HepG2 (cell line): ENCODE data around the gene GABRB3. TPM values are rescaled to one million over a fixed set of nuclear protein-coding genes. Genes with fewer than 3 reads are reported as not detected.

Source experiments
- ATAC-seq: fragments of 200-7000 bp; cut with Tn5 transposase; 3 replicates; pipeline ENCODE4 v1.9.1; 2020; ENCODE audit warnings: mild to moderate bottlenecking, moderate library complexity
- BruUV-seq: library from RNA; stranded (reverse); fragments of 400-500 nt; replicated peaks from 2 replicates; lab custom pipeline; 2021; lab: Mats Ljungman, UMichigan
- CTCF ChIA-PET: fragments of 300-600 bp; formaldehyde crosslinking; extraction: SDS; loops from one replicate; lab custom pipeline; 2021; ENCODE audit warnings: low total read pairs, inconsistent platforms, low intra/inter-chr PET ratio; lab: Yijun Ruan, JAX
- POLR2A ChIA-PET: fragments of 350-600 bp; sonication (Branson Sonifier 250); formaldehyde crosslinking; loops from one replicate; lab custom pipeline; 2020; ENCODE audit warnings: antibody characterized with exemption, inconsistent platforms; lab: Yijun Ruan, JAX
- DNase-seq: peaks from one replicate; pipeline ENCODE4 v3.0.0-alpha.2; 2015; ENCODE audit warnings: low spot score
- FAIRE-seq: peaks from 3 replicates; lab custom pipeline; 2011; peaks lifted over from hg19 to GRCh38; lab: Jason Lieb, UNC
- H2AFZ ChIP-seq: one replicate; pipeline ENCODE4 v1.6.1; 2011; ENCODE audit warnings: low read length, inconsistent platforms
- H3K27ac ChIP-seq: fragments of 300-600 bp; 3 replicates; pipeline ENCODE4 v1.8.0; 2011; ENCODE audit warnings: mixed run types, mild to moderate bottlenecking, mixed read lengths, low read length, inconsistent platforms; ENCODE audit not compliant: insufficient read depth; ENCODE audit errors: extremely low read length
- H3K27me3 ChIP-seq, 2 experiments: fragments of 200-600 bp in 1 of 2; 2 replicates in 1 of 2; 3 replicates in 1 of 2; pipeline versions ENCODE4 v1.6.0 to v1.8.0; 2011; ENCODE audit warnings: low read length in 2 of 2, mild to moderate bottlenecking in 2 of 2, moderate library complexity in 2 of 2, inconsistent platforms in 1 of 2; ENCODE audit not compliant: insufficient read depth in 2 of 2, control insufficient read depth in 1 of 2
- H3K36me3 ChIP-seq, 2 experiments: fragments of 200-600 bp in 1 of 2; replicated peaks in 1 of 2; 2 replicates in 1 of 2; 3 replicates in 1 of 2; pipeline versions ENCODE4 v1.5.1 to v1.8.0; 2011; ENCODE audit warnings: low read length in 2 of 2, inconsistent platforms in 1 of 2; ENCODE audit not compliant: insufficient read depth in 2 of 2, control insufficient read depth in 1 of 2
- H3K4me1 ChIP-seq: 2 replicates; pipeline ENCODE4 v1.5.1; 2012; ENCODE audit warnings: low read length, inconsistent platforms; ENCODE audit not compliant: insufficient read depth
- H3K4me2 ChIP-seq: 2 replicates; pipeline ENCODE4 v1.6.0; 2011; ENCODE audit warnings: low read depth, low read length, inconsistent platforms
- H3K4me3 ChIP-seq, 3 experiments: fragments of 200-600 bp in 1 of 3; sonication (generic), shearing (Covaris generic) in 1 of 3; replicated peaks in 1 of 3; 2 replicates each; pipeline ENCODE4 v1.5.1; 2011 to 2016; ENCODE audit warnings: low read length in 3 of 3, inconsistent platforms in 2 of 3, low read depth in 2 of 3, mild to moderate bottlenecking in 2 of 3, control low read depth in 1 of 3, mixed read lengths in 1 of 3; ENCODE audit not compliant: insufficient read depth in 1 of 3
- H3K79me2 ChIP-seq: one replicate; pipeline ENCODE4 v1.6.1; 2011; ENCODE audit warnings: low read length, inconsistent platforms; ENCODE audit not compliant: insufficient read depth
- H3K9ac ChIP-seq: 2 replicates; pipeline ENCODE4 v1.6.0; 2011; ENCODE audit warnings: mild to moderate bottlenecking, low read depth, low read length, inconsistent platforms; ENCODE audit not compliant: insufficient read depth
- H3K9me3 ChIP-seq: 2 replicates; pipeline ENCODE4 v1.5.1; 2012; ENCODE audit warnings: mild to moderate bottlenecking, low read length
- H4K20me1 ChIP-seq: 2 replicates; pipeline ENCODE4 v1.6.0; 2011; ENCODE audit warnings: inconsistent platforms, mild to moderate bottlenecking, low read length, moderate library complexity; ENCODE audit not compliant: insufficient read depth
- CBFB ChIP-seq: sonication (generic); formaldehyde crosslinking; IDR thresholded peaks from 2 replicates; pipeline ENCODE4 v1.4.0; 2020; ENCODE audit warnings: missing genetic modification reagents
- ELF3 ChIP-seq: IDR thresholded peaks from 2 replicates; pipeline ENCODE4 v1.6.1; 2016; ENCODE audit warnings: missing genetic modification reagents, missing compliant biosample characterization
- HCFC1 ChIP-seq: fragments of 150-350 bp; IDR thresholded peaks from 2 replicates; pipeline ENCODE4 v1.6.1; 2014; ENCODE audit warnings: low read depth, low read length
- KDM5B ChIP-seq: sonication (generic); formaldehyde crosslinking; IDR thresholded peaks from 2 replicates; pipeline ENCODE4 v1.4.0; 2020; ENCODE audit warnings: missing genetic modification reagents, mild to moderate bottlenecking, borderline replicate concordance
- KLF9 ChIP-seq: IDR thresholded peaks from 2 replicates; pipeline ENCODE4 v1.6.1; 2016; ENCODE audit warnings: low read depth
- MAFG ChIP-seq: sonication (generic); formaldehyde crosslinking; IDR thresholded peaks from 2 replicates; pipeline ENCODE4 v1.5.1; 2020; ENCODE audit warnings: mild to moderate bottlenecking, missing genetic modification reagents
- NFYC ChIP-seq: IDR thresholded peaks from 2 replicates; pipeline ENCODE4 v1.6.1; 2016; ENCODE audit warnings: missing genetic modification reagents, missing compliant biosample characterization
- NR3C1 ChIP-seq: sonication (generic); formaldehyde crosslinking; IDR thresholded peaks from 2 replicates; pipeline ENCODE4 v1.4.0; 2020; ENCODE audit warnings: missing genetic modification reagents
- SIX4 ChIP-seq: sonication (generic); formaldehyde crosslinking; IDR thresholded peaks from 2 replicates; pipeline ENCODE4 v1.4.0; 2020; ENCODE audit warnings: missing genetic modification reagents
- ZBTB38 ChIP-seq: sonication (generic); formaldehyde crosslinking; IDR thresholded peaks from 2 replicates; pipeline ENCODE4 v1.5.1; 2020; ENCODE audit warnings: mild to moderate bottlenecking, missing genetic modification reagents
- ZFY ChIP-seq: sonication (generic); formaldehyde crosslinking; IDR thresholded peaks from 2 replicates; pipeline ENCODE4 v1.4.0; 2020; ENCODE audit warnings: missing genetic modification reagents
- ZNF7 ChIP-seq: IDR thresholded peaks from 2 replicates; pipeline ENCODE4 v1.6.1; 2016; ENCODE audit warnings: missing biosample characterization, missing genetic modification reagents
- ZNF703 ChIP-seq: sonication (generic); formaldehyde crosslinking; IDR thresholded peaks from 2 replicates; pipeline ENCODE4 v1.5.1; 2020; ENCODE audit warnings: missing genetic modification reagents, mild to moderate bottlenecking, moderate library complexity, borderline replicate concordance
- ZNF782 ChIP-seq: sonication (generic); formaldehyde crosslinking; IDR thresholded peaks from 2 replicates; pipeline ENCODE4 v1.4.0; 2020; ENCODE audit warnings: missing genetic modification reagents, mild to moderate bottlenecking, borderline replicate concordance
- ZSCAN29 ChIP-seq: sonication (generic); formaldehyde crosslinking; conservative IDR thresholded peaks from 2 replicates; pipeline ENCODE4 v1.4.0; 2020; ENCODE audit warnings: mild to moderate bottlenecking, missing genetic modification reagents
- WGBS: methylation state at CpG from one replicate; pipeline ENCODE4 v1.1.6; 2017; ENCODE audit warnings: low lambda C conversion rate; 5-methylcytosine and 5-hydroxymethylcytosine counted together
- in situ Hi-C: cut with HindIII; loops from 2 replicates; pipeline ENCODE4 v1.10.0; 2017; ENCODE audit warnings: low pct_unique_long_range_greater_than_20kb; ENCODE audit not compliant: extremely low pct_ligation_motif_present
- intact Hi-C: fragments of 100-400 bp; cut with micrococcal nuclease; formaldehyde crosslinking; loops from one replicate; pipeline ENCODE4 v1.10.0; 2022; ENCODE audit not compliant: unreplicated experiment
- polyA plus RNA-seq, 8 experiments: library from polyadenylated mRNA; depleted of rRNA in 3 of 8; stranded (reverse) in 7 of 8; unstranded in 1 of 8; fragments of >200 nt; fragmentation: Illumina TruSeq in 4 of 8; extraction: Trizol in 4 of 8; gene quantifications; 2 replicates each; pipeline versions ENCODE4 v1.2.1 to v1.2.3, GENCODE V29; 2011 to 2016; ENCODE audit warnings: low read depth in 4 of 8, missing spikeins in 1 of 8, mixed read lengths in 1 of 8; ENCODE audit not compliant: insufficient read depth in 1 of 8
- total RNA-seq, 5 experiments: library from RNA; depleted of rRNA; stranded (reverse); fragments of >200 nt; fragmentation: Illumina TruSeq; extraction: Trizol; gene quantifications; 2 replicates each; pipeline ENCODE4 v1.2.3, GENCODE V29; 2016; ENCODE audit warnings: low read depth in 1 of 5
- TF ChIP-seq, protein P1 (sequence below): sonication (generic); formaldehyde crosslinking; IDR thresholded peaks from 2 replicates; pipeline ENCODE4 v1.4.0; 2020; ENCODE audit warnings: mild to moderate bottlenecking, missing genetic modification reagents
- TF ChIP-seq, protein P2 (sequence below): IDR thresholded peaks from 2 replicates; pipeline ENCODE4 v1.6.1; 2016; ENCODE audit warnings: mild to moderate bottlenecking, missing biosample characterization, missing genetic modification reagents
- TF ChIP-seq, protein P3 (sequence below): sonication (generic); formaldehyde crosslinking; IDR thresholded peaks from 2 replicates; pipeline ENCODE4 v1.5.0; 2020; ENCODE audit warnings: missing genetic modification reagents, mild to moderate bottlenecking, borderline replicate concordance
- TF ChIP-seq, protein P4 (sequence below): sonication (generic); formaldehyde crosslinking; IDR thresholded peaks from 2 replicates; pipeline ENCODE4 v1.5.1; 2020; ENCODE audit warnings: mild to moderate bottlenecking, missing genetic modification reagents, moderate library complexity

GABRB3 gene
- total and polyA plus RNA-seq, 2 of the 13 experiments (the other 11 are each of a cell fraction or from before 2014, with no cell fraction given) = not detected

DNA sequence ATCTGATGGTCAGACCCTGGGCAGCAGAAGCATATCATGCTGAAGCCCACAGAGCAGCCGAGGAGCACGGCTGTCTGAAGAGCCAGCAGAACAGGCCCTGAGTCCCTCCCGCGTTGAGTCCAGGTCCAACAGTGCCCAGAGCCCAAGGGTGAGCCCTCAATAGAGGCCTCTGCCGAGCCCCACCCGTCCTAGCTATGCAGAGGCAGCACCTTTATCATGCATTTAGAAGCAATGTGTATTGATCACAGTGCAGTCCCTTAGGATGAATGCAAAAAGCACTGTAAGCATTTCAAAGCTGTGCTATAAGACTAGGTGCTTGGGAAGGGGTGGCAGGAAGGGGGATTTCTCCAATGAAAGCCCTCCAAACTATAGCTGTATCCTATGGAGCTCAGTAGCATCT is 208.5 kb downstream of the GABRB3 start:
- no peak for FAIRE-seq
- no peak overlapping the region for H3K27ac ChIP-seq
- no peak overlapping the region for H2AFZ ChIP-seq
- no peak for DNase-seq
- H4K20me1 ChIP-seq = no peaks in the 10 kb centered on the region
- no peaks in the 10 kb centered on the region for H3K27me3 ChIP-seq
- H3K4me2 ChIP-seq = no peak overlapping the region
- WGBS = 0% methylated on average over 4 of the region's 6 CpGs
- H3K79me2 ChIP-seq = no peaks in the 10 kb centered on the region
- H3K9me3 ChIP-seq = peaks cover 98% of the 10 kb centered on the region
- no peak for ATAC-seq
- CTCF ChIA-PET = no interaction called here
- in situ Hi-C loops = no loop called here
- no TSS peak for BruUV-seq
- H3K4me1 ChIP-seq = no peaks in the 10 kb centered on the region
- no peaks in the 10 kb centered on the region for H3K36me3 ChIP-seq
- H3K4me3 ChIP-seq = no peak overlapping the region
- POLR2A ChIA-PET = no interaction called here
- TF ChIP-seq, protein P1, sequence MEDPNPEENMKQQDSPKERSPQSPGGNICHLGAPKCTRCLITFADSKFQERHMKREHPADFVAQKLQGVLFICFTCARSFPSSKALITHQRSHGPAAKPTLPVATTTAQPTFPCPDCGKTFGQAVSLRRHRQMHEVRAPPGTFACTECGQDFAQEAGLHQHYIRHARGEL (CRISPR knock-in tag) = no peak
- no peak for TF ChIP-seq KLF9 (CRISPR knock-in tag)
- TF ChIP-seq, protein P2, sequence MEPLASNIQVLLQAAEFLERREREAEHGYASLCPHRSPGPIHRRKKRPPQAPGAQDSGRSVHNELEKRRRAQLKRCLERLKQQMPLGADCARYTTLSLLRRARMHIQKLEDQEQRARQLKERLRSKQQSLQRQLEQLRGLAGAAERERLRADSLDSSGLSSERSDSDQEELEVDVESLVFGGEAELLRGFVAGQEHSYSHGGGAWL (CRISPR knock-in tag) = no peak
- no peak for TF ChIP-seq ELF3 (CRISPR knock-in tag)
- no peak for TF ChIP-seq ZNF703 (CRISPR knock-in tag)
- no peak for TF ChIP-seq ZBTB38 (CRISPR knock-in tag)
- no peak for TF ChIP-seq CBFB
- TF ChIP-seq ZNF782 (CRISPR knock-in tag) = no peak
- no peak for TF ChIP-seq KDM5B (CRISPR knock-in tag)
- no peak overlapping the region for H3K9ac ChIP-seq
- intact Hi-C loops = no loop called here

DNA sequence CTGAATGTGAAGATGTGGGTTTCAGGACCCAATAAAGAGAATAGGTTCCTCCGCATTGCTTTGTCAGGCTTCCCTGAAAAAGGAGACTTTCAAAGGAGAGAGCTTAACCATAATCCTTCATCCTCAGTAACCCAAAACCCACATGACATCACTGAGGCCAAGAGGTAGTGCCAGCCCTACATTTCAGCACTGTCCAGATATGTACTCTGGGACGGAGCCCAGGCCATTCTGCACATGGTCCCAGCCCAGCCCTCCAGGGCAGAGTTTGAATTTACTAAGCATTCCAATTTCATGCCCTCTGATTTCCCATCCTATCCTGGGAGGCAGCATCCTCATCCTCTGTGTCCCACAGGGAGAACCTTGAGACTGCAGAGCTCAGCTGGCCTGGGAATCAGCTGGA is 210.5 kb downstream of the GABRB3 start:
- intact Hi-C loops (no loop called here), in situ Hi-C loops (no loop called here)
- Histone ChIP-seq H4K20me1 (no peaks in the 10 kb centered on the region), H3K9ac (no peak overlapping the region), H3K27ac (no peak overlapping the region), H3K4me1 (no peaks in the 10 kb centered on the region), H3K9me3 (peaks cover 98% of the 10 kb centered on the region), H2AFZ (no peak overlapping the region), H3K4me2 (no peak overlapping the region), H3K4me3 (no peak overlapping the region), H3K27me3 (no peaks in the 10 kb centered on the region), H3K79me2 (no peaks in the 10 kb centered on the region), H3K36me3 (no peaks in the 10 kb centered on the region)
- 29% methylated on average over 2 of the region's 2 CpGs for WGBS
- ChIA-PET POLR2A (no interaction called here), CTCF (no interaction called here)
- FAIRE-seq (no peak), DNase-seq (no peak), ATAC-seq (no peak)
- no TSS peak for BruUV-seq
- no peak for TF ChIP-seq NFYC (CRISPR knock-in tag)
- TF ChIP-seq ZNF7 = no peak
- TF ChIP-seq, protein P3, sequence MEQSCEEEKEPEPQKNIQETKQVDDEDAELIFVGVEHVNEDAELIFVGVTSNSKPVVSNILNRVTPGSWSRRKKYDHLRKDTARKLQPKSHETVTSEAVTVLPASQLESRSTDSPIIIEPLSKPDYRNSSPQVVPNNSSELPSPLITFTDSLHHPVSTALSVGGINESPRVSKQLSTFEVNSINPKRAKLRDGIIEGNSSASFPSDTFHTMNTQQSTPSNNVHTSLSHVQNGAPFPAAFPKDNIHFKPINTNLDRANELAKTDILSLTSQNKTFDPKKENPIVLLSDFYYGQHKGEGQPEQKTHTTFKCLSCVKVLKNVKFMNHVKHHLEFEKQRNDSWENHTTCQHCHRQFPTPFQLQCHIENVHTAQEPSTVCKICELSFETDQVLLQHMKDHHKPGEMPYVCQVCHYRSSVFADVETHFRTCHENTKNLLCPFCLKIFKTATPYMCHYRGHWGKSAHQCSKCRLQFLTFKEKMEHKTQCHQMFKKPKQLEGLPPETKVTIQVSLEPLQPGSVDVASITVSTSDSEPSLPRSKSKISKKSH = no peak
- TF ChIP-seq, protein P4, sequence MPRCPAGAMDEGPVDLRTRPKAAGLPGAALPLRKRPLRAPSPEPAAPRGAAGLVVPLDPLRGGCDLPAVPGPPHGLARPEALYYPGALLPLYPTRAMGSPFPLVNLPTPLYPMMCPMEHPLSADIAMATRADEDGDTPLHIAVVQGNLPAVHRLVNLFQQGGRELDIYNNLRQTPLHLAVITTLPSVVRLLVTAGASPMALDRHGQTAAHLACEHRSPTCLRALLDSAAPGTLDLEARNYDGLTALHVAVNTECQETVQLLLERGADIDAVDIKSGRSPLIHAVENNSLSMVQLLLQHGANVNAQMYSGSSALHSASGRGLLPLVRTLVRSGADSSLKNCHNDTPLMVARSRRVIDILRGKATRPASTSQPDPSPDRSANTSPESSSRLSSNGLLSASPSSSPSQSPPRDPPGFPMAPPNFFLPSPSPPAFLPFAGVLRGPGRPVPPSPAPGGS (CRISPR knock-in tag) = no peak
- TF ChIP-seq SIX4 (CRISPR knock-in tag) = no peak
- TF ChIP-seq HCFC1 = no peak
- TF ChIP-seq ZSCAN29 (CRISPR knock-in tag) = no peak
- no peak for TF ChIP-seq NR3C1 (CRISPR knock-in tag)
- no peak for TF ChIP-seq MAFG (CRISPR knock-in tag)
- TF ChIP-seq ZFY (CRISPR knock-in tag) = no peak
